SK-N-DZ (cell line): ENCODE data around the gene HSD17B8.

Source experiments
- DNase-seq: peaks from one replicate; pipeline ENCODE4 v3.0.0-alpha.2; 2015; ENCODE audit warnings: low spot score
- small RNA-seq, 2 experiments: library from RNA; depleted of rRNA; stranded (forward); fragments of <200 nt; gene quantifications; one replicate each; pipeline ENCODE3, GENCODE V24; 2014

Gene HSD17B8

DNA sequence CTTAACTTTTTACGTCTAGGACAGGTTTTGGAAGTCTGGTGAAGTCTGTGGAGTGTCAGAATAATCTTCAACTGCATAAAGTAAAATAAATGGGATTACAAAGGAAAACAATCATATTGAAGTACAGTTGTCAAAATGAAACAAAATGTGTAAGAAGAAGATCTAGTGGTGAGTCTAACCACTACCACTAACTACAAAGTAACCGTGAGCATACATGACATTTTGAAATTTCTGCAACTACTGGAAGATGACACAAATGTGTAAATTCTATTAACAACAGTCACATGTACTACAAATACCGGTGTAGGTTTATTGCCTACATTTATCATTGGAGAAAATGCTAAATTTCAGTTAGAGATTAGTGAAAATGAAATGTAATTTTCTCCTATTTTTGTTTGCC is 37.5 kb downstream of the HSD17B8 start:
- no peak for DNase-seq

GRCh38 chr6:33243476-33243875 is 39.0 kb downstream of the HSD17B8 start:
- no peak for DNase-seq

DNA sequence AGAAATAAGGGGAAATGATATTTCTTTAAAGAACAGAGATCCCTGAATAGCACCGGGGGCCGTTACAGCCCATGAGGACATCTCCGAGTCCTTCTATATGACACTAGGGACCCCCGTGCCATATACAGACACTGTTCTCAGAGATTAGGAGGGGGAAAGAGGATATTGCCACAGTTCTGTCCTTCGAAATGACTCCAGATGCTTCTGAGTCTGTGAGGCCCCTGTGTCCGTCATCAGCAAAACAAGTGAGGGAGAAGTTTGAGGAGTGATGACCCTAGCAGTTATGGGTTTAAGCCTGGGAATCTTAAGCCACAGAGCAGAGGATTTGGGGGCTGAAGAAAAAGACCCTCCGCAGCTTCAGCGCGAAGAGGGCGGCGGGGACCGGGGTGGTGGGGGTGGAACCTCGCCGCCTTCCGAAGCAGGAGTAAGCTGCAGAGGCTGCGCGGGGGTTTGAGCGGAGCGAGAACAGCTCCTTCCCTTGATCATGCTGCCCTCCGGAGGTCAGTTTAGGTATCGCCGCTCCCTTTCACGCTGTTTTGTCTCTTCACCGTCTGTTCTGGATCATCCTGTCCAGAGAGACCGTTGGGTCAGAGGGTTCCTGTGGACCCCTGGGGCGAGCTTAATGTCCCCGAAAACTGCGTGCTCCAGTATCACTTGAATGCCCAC is 43.7 kb downstream of the HSD17B8 start:
- DNase-seq: peak; percentile 85

DNA sequence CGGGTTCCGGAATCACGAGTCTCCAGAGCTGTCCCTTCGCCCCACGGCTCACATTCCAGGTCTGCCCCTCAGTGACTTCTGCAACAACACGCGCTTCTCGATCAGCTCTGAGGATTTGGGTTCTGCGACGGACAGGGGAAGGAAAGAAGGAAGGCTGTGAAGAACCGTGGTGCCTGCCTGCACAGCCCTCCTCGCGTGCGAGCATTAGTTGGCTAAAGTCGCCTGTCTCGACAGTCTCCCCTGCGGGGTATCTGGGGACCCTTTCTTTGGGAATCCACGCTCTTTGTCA is 44.1 kb downstream of the HSD17B8 start:
- DNase-seq: no peak

GRCh38 chr6:33248932-33249731 is 44.7 kb downstream of the HSD17B8 start:
- peak; percentile 99 for DNase-seq

- DNase-seq: peak; percentile 87
Measured at GRCh38 chr6:33249732-33250630, 45.5 kb downstream of the HSD17B8 start.

- DNase-seq: no peak
Measured at GRCh38 chr6:33250731-33251130, 46.3 kb downstream of the HSD17B8 start.

DNA sequence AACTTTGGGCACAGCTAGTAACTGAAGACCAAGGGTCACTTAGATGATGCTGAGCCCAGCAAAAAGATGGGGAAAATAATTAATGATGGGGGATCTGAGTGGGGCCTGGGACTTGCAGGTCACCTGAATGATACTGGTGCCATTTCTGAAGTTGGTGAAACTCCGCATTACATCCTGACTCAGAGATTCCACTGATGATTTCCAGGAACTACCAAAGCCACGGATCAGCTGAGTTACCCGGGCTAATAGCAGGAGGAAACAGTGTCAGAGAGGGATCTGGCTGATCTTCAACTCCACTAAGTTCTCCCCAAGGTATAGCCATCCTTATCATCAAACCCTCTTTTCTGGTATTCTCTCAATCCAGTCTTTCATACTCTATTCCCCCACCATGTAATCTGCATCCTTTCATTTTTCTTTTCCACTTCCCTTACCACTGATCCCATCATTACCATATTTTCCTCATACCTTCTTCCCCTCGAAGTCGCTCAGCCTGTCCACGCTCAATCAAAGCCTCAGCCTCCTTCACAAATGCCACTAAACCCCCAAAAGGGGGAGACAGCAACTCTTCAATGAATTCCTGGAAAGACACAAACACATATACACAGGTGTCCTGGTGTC is 47.0 kb downstream of the HSD17B8 start:
- no peak for DNase-seq

DNA sequence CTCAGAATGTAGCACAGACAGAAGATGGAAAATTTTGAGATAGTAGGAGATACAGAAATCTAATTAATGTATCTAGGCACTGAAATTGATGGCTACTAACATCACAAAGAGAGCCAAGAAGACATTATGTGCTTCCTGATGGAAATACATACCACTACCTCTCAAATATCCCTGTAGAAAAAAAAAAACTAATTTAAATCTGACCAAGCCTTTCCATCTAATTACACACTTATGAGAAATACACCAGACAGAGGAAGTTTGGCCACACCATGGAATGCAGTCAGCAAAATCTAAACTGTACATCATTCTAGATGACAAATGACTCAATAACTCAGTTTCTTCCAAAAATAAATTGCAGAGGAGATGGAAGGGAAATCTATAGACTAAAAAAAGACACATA is 48.3 kb downstream of the HSD17B8 start:
- DNase-seq: no peak

DNA sequence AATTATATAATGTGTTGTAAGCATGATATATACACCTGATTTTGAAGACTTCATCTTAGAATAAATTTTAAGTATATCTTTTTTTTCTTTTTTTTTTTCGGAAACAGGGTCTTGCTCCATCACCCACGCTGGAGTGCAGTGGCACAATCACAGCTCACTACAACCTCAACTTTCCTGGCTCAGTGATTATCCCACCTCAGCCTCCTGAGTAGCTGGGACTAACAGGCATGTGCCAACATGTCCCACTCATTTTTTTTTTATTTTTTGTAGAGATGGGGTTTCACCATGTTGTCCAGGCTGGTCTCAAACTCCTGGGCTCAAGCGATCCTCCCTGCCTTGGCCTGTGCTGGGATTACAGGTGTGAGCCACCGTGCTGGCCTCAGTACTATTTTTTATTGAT is 50.1 kb downstream of the HSD17B8 start:
- no peak for DNase-seq

Small RNA genes within 50 kb of the gene (small RNA-seq; reads per million reads assigned to genes)
- gene MIR219A1: 0.18 to 1.2 reads per million in 2 experiments
- gene RNY4P10: 0.03 to 2.6 reads per million in 2 experiments
